ENCODE data around the gene SVIL.

- TF ChIP-seq YY1 (IDR thresholded peaks at IDR 0.05; ENCODE audit: insufficient read depth, insufficient read length) (no peak), ZNF274 (IDR thresholded peaks at IDR 0.05; ENCODE audit: low read depth, low read length) (no peak)
These were observed 152.0 kb downstream of the SVIL start for GRCh38 chr10:29482591-29483431.
